Activated T-cell treated with anti-CD3 and anti-CD28 coated beads for 24 hours (primary cell): ENCODE data around the gene RPE.

ENCODE experiments used
- DNase-seq: peaks from one replicate; pipeline ENCODE4 v3.0.0-alpha.2; 2020; ENCODE audit warnings: low read depth

Gene RPE

GRCh38 chr2:210002158-210003157, at the start of gene RPE:
Gene RPE, plus strand, starts transcription at chr2:210002638. Its CDS starts 24 bp downstream, at chr2:210002662.
- DNase-seq, result peak; percentile 98

DNA sequence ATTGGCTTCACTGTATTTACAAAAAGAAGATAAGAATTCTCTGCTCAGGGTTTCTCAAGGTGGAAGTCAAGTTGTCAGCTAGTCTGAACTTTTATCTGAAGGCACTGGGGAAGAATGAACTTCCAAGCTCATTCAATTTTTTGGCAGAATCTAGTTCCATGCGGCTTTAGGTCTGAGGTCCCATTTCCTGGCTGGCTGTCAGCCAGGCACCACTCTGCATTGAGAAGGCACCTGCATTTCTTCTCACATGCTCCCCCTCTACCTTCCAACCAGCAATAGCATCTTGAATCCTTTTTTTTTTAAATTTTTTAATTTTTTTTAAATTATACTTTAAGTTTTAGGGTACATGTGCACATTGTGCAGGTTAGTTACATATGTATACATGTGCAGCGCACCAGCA, 46.2 kb upstream of the RPE start:
- DNase-seq, result no peak

- no peak for DNase-seq
These were observed 44.4 kb upstream of the RPE start for GRCh38 chr2:209958016-209958415.

DNA sequence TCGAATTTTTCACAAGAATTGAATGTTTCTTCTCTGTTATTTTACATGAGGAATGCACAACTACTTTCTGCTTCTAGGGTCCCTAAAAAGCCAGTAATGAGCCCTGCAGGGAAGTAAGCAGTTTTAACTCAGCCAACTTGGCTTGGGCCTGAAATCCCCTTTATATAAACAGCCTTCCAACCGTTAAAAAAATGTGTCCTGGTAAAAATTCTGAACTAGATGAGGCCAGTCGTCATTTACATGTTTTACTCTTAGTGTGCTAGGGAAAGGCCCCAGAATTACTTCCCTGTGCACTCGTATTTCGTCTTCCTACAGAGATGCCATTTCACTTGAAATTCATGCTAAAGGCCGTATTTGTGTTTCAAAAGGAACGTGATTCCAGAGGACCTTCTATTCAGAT, 42.4 kb upstream of the RPE start:
- DNase-seq, result no peak

- peak; percentile 12 for DNase-seq
These were observed 41.5 kb upstream of the RPE start for GRCh38 chr2:209960676-209961630.

DNA sequence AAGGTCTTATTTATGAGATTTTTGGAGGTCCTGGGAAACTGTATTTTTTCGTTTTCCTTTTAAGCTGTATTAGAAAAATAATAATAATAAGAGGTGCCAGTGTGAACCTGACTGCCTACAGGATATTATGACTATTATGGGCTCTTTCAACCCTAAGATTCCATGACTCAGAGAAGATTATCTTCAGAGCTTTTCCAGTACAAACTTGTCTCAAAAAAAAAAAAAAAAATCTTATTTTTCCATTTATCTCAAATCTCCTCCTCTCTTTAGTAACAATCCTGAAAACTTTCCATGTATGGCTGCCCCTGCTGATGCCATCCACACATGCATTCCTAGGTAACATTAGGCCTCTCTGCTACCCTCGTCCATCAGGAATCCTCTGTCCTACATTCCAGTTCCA, 36.7 kb upstream of the RPE start:
- no peak for DNase-seq

DNA sequence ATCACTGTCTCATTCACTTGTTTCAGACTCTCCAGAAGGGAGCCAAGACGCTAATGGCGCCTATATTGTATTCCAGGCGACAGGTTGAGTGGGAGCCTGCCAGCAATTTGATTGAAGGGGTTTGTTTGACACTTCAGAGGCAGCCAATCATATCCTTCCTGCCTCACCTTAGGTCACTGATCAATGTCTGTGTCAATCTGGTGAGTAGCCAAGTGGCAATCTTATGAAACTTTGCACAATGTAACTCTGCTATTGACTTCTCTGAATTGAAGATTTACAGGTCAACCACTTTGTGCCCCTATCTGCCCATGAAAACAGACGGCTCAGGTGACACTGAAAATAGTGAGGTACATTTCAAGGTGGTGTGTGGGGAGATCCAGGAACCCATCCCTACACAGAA, 32.7 kb upstream of the RPE start:
- DNase-seq, result no peak

- no peak for DNase-seq
These were observed 32.2 kb upstream of the RPE start for GRCh38 chr2:209970271-209970670.

DNA sequence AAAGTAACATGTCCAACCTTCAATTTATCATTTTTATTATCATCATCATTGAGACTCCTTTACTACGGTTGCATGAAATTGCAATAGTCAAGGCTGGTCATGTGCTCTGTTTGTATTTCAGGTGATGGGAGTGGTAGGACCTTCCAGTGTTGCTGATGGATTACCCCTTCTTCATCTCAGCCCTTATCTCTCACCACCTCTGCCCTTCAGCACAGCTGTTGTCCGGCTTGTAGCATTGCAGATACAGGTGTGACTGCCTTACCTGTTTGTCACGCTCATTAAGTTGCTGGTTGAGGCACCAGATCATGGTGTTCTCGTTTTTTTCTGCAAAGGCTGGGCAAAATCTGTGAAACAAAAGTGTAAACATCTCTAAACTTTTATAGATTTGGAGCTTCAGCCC, 31.7 kb upstream of the RPE start:
- DNase-seq, result no peak

DNA sequence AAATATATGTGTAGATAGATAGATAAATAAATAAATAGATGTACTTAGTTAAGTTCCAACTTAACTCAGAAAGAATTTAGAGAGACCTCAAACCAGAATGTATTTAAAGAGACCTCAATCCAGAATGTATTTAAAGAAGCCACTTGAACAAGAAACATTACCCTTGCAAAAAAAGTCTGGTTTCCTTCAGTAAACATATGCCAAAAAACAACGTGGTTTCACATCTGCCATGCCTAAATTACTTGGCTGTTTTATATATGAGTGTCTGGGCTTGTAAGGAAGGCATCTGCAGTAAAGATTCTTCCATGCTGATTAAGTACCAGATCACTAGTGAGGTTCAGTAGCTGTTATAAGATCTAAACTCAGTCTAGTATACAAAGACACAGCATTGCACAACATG, 29.1 kb upstream of the RPE start:
- no peak for DNase-seq

DNA sequence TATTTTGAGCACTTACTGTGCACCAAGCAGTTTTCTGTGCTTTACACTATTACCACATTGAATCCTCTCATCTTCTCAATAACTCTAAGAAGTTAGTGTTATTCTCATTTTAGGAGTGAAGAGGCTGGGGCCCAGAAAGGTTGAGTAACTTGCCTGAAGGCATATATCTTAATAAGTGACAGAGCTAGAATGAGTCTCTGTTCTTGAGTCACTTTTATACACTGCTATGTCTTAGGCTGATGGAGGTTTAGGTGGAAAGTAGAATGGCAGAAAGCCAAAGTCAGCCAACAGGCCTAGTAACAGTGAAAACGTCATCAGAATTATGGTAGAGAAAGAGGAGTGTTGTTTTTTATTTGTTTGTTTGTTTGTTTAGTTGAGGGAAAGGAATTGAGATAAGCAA, 27.9 kb upstream of the RPE start:
- no peak for DNase-seq

DNA sequence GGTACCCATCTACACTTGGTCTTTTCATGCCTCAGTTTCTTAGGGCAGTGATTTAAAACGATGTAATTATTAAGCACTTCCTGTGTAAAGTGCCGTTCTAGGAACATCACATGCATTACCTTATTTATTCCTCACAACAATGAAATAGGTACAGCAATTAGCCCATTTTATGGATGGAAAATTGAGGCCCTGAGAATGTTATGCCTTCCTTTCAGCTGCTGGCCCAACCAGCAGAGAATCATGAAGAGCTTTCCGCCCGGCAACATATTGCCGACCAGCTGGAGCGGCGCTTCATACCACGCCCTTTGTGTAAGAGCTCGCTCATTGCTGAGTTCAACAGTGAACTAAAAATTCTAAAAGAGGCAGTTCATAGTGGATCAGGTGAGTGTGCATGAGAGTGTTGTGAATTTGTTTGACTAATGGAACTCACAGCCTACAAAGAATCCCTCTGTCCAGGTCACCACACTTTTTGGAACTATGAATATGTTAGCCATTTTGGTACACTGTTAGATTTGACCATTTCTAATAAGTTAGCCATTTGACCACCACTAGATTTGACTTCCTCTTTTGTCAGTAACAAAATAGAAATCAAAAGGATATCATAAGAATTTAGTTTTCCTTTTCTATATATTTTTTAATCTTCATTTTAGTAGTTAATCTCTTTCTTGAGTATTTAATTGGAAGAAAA, 25.6 kb upstream of the RPE start:
- no peak for DNase-seq

- no peak for DNase-seq
These were observed 24.8 kb upstream of the RPE start for GRCh38 chr2:209977386-209978239.

DNA sequence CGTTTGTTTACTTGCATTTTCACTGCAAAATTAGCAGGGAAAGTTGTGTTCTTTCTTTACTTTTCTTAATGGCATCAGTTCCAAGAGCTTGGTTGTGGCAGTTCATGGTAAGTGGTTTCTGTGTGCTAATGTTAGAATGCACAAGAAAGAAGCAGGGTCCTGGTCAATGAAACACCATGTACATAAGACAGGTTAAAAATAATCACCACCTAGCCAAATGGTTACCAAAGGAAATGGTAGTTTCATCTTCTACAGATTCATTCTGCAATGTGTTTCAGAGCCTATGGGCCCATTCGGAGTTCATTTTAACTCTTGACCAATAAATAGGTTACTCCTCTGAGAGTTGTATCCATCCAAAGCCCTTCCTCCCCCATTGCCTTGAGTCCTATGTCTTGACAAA, 18.1 kb upstream of the RPE start:
- DNase-seq, result no peak

DNA sequence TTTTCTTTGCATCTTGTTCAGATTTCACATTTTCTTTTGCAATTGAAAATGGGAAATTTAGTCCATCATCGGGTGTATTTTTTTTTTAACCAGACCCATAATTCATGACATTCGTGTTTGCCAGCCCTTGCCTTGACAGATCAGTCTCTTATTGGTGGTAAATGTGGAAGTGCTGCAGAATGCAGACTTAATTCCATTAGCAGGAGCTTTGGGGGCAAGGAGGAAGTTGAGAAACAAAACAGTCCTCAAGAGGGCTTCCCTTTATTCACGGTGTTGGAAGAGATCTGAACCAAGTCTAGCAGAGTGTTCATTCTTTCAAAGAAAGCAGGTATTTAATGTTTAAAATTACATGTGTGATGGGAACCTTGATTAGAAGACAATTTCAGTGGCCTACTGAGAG, 16.6 kb upstream of the RPE start:
- DNase-seq, result no peak

GRCh38 chr2:209986415-209986814, 16.0 kb upstream of the RPE start:
- DNase-seq, result no peak

DNA sequence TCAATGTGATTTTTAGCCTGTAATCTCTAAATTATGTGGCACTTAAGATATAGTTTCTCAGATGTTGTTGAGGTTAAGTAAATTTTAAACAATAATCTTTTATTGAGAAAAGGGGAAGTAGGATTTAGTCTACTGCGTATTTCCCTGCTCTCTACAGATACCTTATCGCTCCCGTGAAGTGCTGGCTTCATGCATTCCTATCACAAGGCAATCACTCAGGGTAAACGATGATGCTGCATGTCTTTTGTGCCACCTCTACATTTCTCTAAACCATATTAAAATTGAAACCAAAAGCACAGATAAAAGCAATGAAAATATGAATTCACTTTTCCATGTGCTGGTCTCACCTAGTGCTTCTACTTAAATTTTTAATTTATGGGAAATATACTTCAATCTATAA, 14.4 kb upstream of the RPE start:
- DNase-seq, result no peak

- no peak for DNase-seq
These were observed 11.6 kb upstream of the RPE start for GRCh38 chr2:209990838-209991237.

GRCh38 chr2:209993968-209994367, 8.5 kb upstream of the RPE start:
- no peak for DNase-seq

DNA sequence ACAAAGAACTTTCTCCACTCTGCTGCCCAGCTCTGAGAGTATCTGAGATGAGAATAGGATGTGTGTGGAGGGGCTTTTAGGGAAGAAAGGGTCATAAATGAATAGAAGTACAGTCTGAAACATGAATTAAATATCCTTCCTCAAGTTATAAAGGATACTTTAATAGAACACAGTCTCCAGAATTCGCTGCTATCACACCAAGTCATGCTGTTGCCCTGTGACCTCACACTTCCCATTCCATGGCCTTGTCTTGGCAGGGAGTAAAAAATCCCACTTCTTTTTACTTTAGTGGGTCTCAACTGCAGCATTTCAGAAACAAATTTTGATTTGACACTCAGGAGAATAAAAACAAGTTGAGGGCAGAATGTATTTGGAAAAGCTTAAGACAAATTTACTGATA, 3.8 kb upstream of the RPE start:
- DNase-seq, result no peak
